ENCODE measurements around the gene SGCA. TPM values are rescaled to one million over a fixed set of nuclear protein-coding genes. Genes with fewer than 3 reads are reported as not detected.

The SGCA gene
- total and polyA plus RNA-seq, 9 of the 15 experiments (the other 6 are each of a cell fraction or from before 2014, with no cell fraction given) = not detected

- no peak for DNase-seq (ENCODE audit: extremely low read depth in 1 of 4, low spot score in 3 of 4)
- no peak overlapping the region for H3K27ac ChIP-seq (ENCODE audit: extremely low read depth, low read depth, low read length)
- ATAC-seq = no peak
- no peak overlapping the region for H3K4me3 ChIP-seq
- CTCF ChIA-PET (ENCODE audit: low intra/inter-chr PET ratio) = no interaction called here
- no peaks in the 10 kb centered on the region for H3K79me2 ChIP-seq (ENCODE audit: control insufficient read depth, insufficient read depth, low read length)
- BruUV-seq (replicated peaks) = no TSS peak
- no peak overlapping the region for H3K9ac ChIP-seq (ENCODE audit: insufficient read depth in 1 of 2, low read depth in 2 of 2, low read length in 2 of 2)
- no peak overlapping the region for H3K4me2 ChIP-seq (ENCODE audit: insufficient read depth, low read length)
- H3K9me3 ChIP-seq (replicated peaks; ENCODE audit: control insufficient read depth, insufficient read depth, low read depth, low read length) = peaks cover 4% of the 10 kb centered on the region; the same call in 1 of the 2 replicates
- H2AFZ ChIP-seq (ENCODE audit: low read depth, low read length) = no peak overlapping the region
- 0% methylated on average over 6 of the region's 6 CpGs for WGBS (ENCODE audit: insufficient coverage, low coverage, missing lambda C conversion rate)
- in situ Hi-C loops (cut with MboI) (no loop called here), intact Hi-C loops (cut with micrococcal nuclease) (no loop called here)
- no peaks in the 10 kb centered on the region for H3K36me3 ChIP-seq (ENCODE audit: control insufficient read depth, insufficient read depth, low read length)
- H3K4me1 ChIP-seq (replicated peaks in 1 of 2; ENCODE audit: control insufficient read depth in 2 of 2, insufficient read depth in 2 of 2, low read length in 2 of 2) = peaks cover 0 to 7% of the 10 kb centered on the region in 2 experiments; a peak in 1 of 5 replicates
- peaks cover 2 to 18% of the 10 kb centered on the region in 2 experiments; a peak in 4 of 5 replicates for H3K27me3 ChIP-seq (ENCODE audit: control insufficient read depth in 2 of 2, insufficient read depth in 2 of 2, low read length in 2 of 2)
- FAIRE-seq = no peak
- POLR2A ChIA-PET = interaction anchor here (1.4 to 2.7 kb wide), 2 partner anchors 10 to 11 kb away, joined by 8 to 13 read pairs; no protein-coding TSS in a partner anchor
- H4K20me1 ChIP-seq (replicated peaks; ENCODE audit: control insufficient read depth, insufficient read depth, low read length) = no peaks in the 10 kb centered on the region
- no peaks in the 10 kb centered on the region for H3K9me1 ChIP-seq (ENCODE audit: control insufficient read depth, insufficient read depth, low read length)
- TF ChIP-seq KDM4B (IDR thresholded peaks at IDR 0.05; ENCODE audit: borderline replicate concordance in 2 of 2, low read depth in 1 of 2) (no peak), OTX1 (CRISPR knock-in tag; IDR thresholded peaks at IDR 0.05) (no peak), SRSF9 (IDR thresholded peaks at IDR 0.05; ENCODE audit: borderline replicate concordance, low read depth, low read length) (no peak), ERF (CRISPR knock-in tag; IDR thresholded peaks at IDR 0.05) (no peak), ZNF133 (CRISPR knock-in tag; IDR thresholded peaks at IDR 0.05) (no peak), CTCFL (IDR thresholded peaks at IDR 0.05; ENCODE audit: borderline replicate concordance, insufficient read depth, low read depth, low read length, poor library complexity, severe bottlenecking) (no peak), ZNF830 (CRISPR knock-in tag; IDR thresholded peaks at IDR 0.05) (no peak), HDAC6 (IDR thresholded peaks at IDR 0.05; ENCODE audit: low read depth, low read length) (no peak), HOMEZ (CRISPR knock-in tag; IDR thresholded peaks at IDR 0.05) (no peak), EWSR1 (IDR thresholded peaks at IDR 0.05; ENCODE audit: borderline replicate concordance, low read depth, partially characterized antibody) (no peak)
- TF ChIP-seq, protein P1, sequence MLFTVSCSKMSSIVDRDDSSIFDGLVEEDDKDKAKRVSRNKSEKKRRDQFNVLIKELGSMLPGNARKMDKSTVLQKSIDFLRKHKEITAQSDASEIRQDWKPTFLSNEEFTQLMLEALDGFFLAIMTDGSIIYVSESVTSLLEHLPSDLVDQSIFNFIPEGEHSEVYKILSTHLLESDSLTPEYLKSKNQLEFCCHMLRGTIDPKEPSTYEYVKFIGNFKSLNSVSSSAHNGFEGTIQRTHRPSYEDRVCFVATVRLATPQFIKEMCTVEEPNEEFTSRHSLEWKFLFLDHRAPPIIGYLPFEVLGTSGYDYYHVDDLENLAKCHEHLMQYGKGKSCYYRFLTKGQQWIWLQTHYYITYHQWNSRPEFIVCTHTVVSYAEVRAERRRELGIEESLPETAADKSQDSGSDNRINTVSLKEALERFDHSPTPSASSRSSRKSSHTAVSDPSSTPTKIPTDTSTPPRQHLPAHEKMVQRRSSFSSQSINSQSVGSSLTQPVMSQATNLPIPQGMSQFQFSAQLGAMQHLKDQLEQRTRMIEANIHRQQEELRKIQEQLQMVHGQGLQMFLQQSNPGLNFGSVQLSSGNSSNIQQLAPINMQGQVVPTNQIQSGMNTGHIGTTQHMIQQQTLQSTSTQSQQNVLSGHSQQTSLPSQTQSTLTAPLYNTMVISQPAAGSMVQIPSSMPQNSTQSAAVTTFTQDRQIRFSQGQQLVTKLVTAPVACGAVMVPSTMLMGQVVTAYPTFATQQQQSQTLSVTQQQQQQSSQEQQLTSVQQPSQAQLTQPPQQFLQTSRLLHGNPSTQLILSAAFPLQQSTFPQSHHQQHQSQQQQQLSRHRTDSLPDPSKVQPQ (CRISPR knock-in tag; IDR thresholded peaks at IDR 0.05; ENCODE audit: borderline replicate concordance) = no peak
Measured at GRCh38 chr17:50222922-50223321, 57.1 kb downstream of the SGCA start.
